Stimulated activated CD4-positive, alpha-beta T cell treated with anti-CD3 and anti-CD28 coated beads, Interleukin-1b, Interleukin-23, amount 100 ng/mL, for 48 hours (primary cell): ENCODE data around the gene POLR2L.

Experiments used
- DNase-seq: peaks from one replicate; pipeline ENCODE4 v3.0.0-alpha.2; 2020

The POLR2L gene

GRCh38 chr11:792535-792821, 49.9 kb downstream of the POLR2L start:
- DNase-seq, result no peak

- no peak for DNase-seq
Measured at GRCh38 chr11:791658-792534, 50.4 kb downstream of the POLR2L start.

- DNase-seq, result no peak
Measured at GRCh38 chr11:790721-791564, 51.4 kb downstream of the POLR2L start.

- peak; percentile 52 for DNase-seq
Measured at GRCh38 chr11:789943-790342, 52.4 kb downstream of the POLR2L start, which contains the start of gene CEND1. Gene CEND1 (minus strand): TSS chr11:790090. CDS start chr11:788576, 1,514 bp downstream.
